Mammary epithelial cell (primary cell): Measurements from ENCODE around the gene PMS1.

Experiments used
- EZH2 ChIP-seq: IDR thresholded peaks from 2 replicates; pipeline ENCODE4 v1.6.1; 2012; ENCODE audit warnings: low read length, inconsistent platforms, borderline replicate concordance
- TF ChIP-seq, protein P1 (sequence below), 2 donors: IDR thresholded peaks in 1 of 2; conservative IDR thresholded peaks in 1 of 2; 2 replicates each; pipeline ENCODE4 v1.5.1; 2011 to 2012; ENCODE audit warnings: inconsistent platforms in 2 of 2, low read length in 2 of 2, mild to moderate bottlenecking in 2 of 2, control low read depth in 1 of 2, low read depth in 1 of 2; ENCODE audit not compliant: insufficient read depth in 1 of 2; ENCODE audit errors: extremely low read depth in 1 of 2

DNA sequence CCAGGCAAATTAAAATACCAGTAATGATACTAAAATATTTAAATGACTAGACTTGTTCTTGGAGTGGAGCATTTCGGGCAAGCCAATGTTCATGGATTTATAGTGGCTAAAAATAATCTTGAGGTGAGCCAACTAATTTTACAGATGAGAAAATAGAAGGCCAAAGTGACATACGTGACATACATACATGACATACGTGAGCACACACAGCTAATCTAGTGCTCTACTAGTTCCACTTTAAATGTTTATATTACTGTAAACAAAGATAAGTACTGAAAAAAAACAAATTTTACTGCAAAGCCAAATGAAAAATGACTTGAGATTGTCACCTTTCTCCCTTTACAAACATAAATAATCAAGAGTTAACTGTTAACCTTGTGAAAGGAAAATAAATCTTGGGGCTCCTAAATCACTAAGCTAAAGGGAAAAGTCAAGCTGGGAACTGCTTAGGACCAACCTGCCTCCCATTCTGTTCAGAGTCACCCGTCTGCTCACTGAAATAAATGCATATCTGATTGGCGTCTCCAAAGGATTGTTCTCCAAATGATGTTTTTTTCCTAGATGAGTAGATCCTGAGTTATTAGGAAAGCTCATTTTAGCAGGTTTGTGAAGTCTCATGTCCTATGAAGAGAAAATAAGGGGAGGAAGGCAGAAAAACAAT, 96.7 kb downstream of the PMS1 start:
- TF ChIP-seq, protein P1, sequence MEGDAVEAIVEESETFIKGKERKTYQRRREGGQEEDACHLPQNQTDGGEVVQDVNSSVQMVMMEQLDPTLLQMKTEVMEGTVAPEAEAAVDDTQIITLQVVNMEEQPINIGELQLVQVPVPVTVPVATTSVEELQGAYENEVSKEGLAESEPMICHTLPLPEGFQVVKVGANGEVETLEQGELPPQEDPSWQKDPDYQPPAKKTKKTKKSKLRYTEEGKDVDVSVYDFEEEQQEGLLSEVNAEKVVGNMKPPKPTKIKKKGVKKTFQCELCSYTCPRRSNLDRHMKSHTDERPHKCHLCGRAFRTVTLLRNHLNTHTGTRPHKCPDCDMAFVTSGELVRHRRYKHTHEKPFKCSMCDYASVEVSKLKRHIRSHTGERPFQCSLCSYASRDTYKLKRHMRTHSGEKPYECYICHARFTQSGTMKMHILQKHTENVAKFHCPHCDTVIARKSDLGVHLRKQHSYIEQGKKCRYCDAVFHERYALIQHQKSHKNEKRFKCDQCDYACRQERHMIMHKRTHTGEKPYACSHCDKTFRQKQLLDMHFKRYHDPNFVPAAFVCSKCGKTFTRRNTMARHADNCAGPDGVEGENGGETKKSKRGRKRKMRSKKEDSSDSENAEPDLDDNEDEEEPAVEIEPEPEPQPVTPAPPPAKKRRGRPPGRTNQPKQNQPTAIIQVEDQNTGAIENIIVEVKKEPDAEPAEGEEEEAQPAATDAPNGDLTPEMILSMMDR (conservative IDR thresholded peaks at IDR 0.05 in 1 of 2, IDR thresholded peaks at IDR 0.05 in 1 of 2; ENCODE audit: extremely low read depth in 1 of 2, insufficient read depth in 1 of 2, low read depth in 1 of 2, low read length in 2 of 2) = no peak
- no peak for TF ChIP-seq EZH2
